Raji (cell line): ENCODE data around the gene ERF.

ENCODE experiments used
- POLR2A ChIP-seq: IDR thresholded peaks from 2 replicates; pipeline ENCODE4 v1.6.1; 2011; ENCODE audit warnings: low read depth, low read length, control low read depth; ENCODE audit not compliant: insufficient read depth

The ERF gene

GRCh38 chr19:42281827-42282762, 27.2 kb upstream of the ERF start:
- TF ChIP-seq POLR2A: peak; percentile 31; the same call in 1 of the 2 replicates

GRCh38 chr19:42281146-42281826, 26.4 kb upstream of the ERF start:
- no peak for TF ChIP-seq POLR2A

GRCh38 chr19:42280815-42281145, 25.9 kb upstream of the ERF start:
- TF ChIP-seq POLR2A: no peak

GRCh38 chr19:42279902-42280814, 25.2 kb upstream of the ERF start:
- TF ChIP-seq POLR2A: peak; percentile 88

GRCh38 chr19:42279155-42279901, 24.4 kb upstream of the ERF start:
- TF ChIP-seq POLR2A: no peak

- TF ChIP-seq POLR2A: 0 out of 2 replicates have a peak, but pooled peaks have one; percentile 12
Observed at GRCh38 chr19:42278452-42279154, 23.7 kb upstream of the ERF start.

- 0 out of 2 replicates have a peak, but pooled peaks have one; percentile 20 for TF ChIP-seq POLR2A
Observed at GRCh38 chr19:42277821-42278451, 23.0 kb upstream of the ERF start.

- TF ChIP-seq POLR2A: no peak
Observed at GRCh38 chr19:42276821-42277220, 21.9 kb upstream of the ERF start.

GRCh38 chr19:42276284-42276683, 21.4 kb upstream of the ERF start:
- no peak for TF ChIP-seq POLR2A

- TF ChIP-seq POLR2A: no peak
Observed at GRCh38 chr19:42275517-42275916, 20.6 kb upstream of the ERF start.

- no peak for TF ChIP-seq POLR2A
Observed at GRCh38 chr19:42275103-42275502, 20.2 kb upstream of the ERF start.

- no peak for TF ChIP-seq POLR2A
Observed at GRCh38 chr19:42274065-42274682, 19.2 kb upstream of the ERF start.
